LoVo (cell line): Measurements from ENCODE around the gene LHFPL3.
"Not testable (repeated sequence)": the region's sequence is repeated elsewhere in the genome, so short reads cannot be mapped to it uniquely, and the experiment has no call there.

Experiments
- DNase-seq: peaks from one replicate; pipeline ENCODE4 v3.0.0-alpha.2; 2016; ENCODE audit warnings: low spot score

The LHFPL3 gene

DNA sequence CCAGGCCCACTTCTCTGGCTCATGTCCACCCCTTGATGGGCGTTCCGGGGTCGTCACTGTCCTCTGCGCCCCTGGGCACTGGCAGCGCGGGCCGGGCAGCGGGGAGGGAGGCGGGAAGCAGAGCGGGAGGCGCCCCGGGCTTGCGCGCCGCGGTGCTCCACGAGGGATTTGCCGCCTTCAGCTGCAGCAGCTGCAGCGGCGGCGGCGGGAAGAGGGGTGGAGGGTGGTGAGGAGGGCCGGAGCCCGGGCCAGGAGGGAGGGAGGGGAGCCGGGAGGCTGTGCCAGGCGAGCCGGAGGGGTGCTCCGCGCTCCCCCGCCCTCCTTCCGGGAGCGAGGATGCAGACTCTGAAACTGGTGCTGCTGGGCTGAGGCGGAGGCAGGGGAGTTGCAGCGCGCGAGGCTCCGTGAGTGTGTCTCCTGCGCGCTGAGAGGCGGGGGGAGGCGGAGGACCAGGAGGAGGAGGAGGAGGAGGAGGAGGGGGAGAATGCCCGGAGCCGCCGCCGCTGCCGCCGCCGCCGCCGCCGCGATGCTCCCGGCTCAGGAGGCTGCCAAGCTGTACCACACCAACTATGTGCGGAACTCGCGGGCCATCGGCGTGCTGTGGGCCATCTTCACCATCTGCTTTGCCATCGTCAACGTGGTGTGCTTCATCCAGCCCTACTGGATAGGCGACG is at the start of gene LHFPL3:
TSS of gene LHFPL3 (plus strand) at position 308 of the 674 bp plus-strand sequence.
- DNase-seq, result no peak

DNA sequence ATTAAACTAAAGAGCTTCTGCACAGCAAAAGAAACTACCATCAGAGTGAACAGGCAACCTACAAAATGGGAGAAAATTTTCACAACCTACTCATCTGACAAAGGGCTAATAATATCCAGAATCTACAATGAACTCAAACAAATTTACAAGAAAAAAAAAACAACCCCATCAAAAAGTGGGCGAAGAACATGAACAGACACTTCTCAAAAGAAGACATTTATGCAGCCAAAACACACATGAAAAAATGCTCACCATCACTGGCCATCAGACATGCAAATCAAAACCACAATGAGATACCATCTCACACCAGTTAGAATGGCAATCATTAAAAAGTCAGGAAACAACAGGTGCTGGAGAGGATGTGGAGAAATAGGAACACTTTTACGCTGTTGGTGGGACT is 46.7 kb upstream of the LHFPL3 start:
- not testable (repeated sequence) for DNase-seq

DNA sequence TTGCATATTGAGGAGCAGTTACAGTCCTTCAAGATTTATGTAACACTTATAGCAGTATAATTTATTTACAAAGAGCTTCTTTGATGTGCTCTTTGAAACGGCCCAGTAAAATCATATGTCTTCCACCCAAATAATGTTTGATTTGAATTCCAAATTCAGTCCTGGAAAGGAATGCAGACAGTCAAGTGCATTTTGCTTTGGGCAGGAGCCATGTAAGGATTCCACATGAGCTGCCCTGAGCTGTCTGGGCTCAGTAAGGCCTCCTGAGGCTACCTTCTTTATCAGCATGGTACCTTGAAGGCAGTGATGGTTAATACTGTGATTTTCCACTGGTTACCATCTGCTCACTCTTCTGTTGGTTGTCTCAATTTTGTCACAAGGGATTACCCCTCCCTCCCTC is 41.6 kb upstream of the LHFPL3 start:
- no peak for DNase-seq

- no peak for DNase-seq
Observed at GRCh38 chr7:104288137-104288536, 40.3 kb upstream of the LHFPL3 start.

GRCh38 chr7:104294291-104294690 is 34.1 kb upstream of the LHFPL3 start:
- no peak for DNase-seq

DNA sequence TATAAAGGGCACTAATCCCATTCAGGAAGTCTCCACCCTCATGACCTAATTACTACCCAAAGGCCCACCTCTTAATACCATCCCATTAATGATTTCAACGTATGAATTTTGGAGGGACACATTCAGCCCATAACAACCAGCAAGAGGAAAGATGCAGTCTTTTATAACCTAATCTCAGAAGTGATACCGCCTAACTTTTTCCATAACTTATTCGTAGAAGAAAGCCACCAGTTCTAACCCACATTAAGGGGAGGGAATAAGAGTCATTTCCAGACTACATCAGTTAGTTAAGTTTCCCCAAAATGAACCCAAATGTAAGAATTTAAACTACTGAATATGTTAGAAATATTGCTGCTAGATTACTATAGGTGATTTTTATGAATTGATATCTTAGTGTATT is 32.1 kb upstream of the LHFPL3 start:
- no peak for DNase-seq

DNA sequence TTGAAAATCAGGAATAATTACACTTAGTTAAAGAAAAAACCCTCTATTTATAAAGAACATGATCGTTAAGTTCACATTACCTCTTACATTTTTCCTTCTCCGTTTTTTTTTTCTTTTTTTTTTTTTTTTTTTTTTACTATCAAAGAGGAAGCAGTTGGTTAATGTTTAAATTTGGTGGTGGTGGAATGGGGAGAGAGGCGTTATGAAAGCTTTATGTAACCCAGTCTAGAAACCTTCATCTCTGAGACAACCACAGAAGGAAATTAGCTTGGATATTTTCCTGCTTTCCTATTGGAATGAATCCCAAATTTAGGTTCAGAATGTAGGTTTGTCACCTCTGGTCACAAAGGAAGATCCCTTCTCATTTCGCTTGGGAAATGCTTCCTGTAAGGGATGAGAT is 31.5 kb upstream of the LHFPL3 start:
- DNase-seq, result no peak

GRCh38 chr7:104299323-104299722 is 29.1 kb upstream of the LHFPL3 start:
- DNase-seq, result no peak

- no peak for DNase-seq
Observed at GRCh38 chr7:104299777-104300176, 28.6 kb upstream of the LHFPL3 start.

- no peak for DNase-seq
Observed at GRCh38 chr7:104306793-104307192, 21.6 kb upstream of the LHFPL3 start.

DNA sequence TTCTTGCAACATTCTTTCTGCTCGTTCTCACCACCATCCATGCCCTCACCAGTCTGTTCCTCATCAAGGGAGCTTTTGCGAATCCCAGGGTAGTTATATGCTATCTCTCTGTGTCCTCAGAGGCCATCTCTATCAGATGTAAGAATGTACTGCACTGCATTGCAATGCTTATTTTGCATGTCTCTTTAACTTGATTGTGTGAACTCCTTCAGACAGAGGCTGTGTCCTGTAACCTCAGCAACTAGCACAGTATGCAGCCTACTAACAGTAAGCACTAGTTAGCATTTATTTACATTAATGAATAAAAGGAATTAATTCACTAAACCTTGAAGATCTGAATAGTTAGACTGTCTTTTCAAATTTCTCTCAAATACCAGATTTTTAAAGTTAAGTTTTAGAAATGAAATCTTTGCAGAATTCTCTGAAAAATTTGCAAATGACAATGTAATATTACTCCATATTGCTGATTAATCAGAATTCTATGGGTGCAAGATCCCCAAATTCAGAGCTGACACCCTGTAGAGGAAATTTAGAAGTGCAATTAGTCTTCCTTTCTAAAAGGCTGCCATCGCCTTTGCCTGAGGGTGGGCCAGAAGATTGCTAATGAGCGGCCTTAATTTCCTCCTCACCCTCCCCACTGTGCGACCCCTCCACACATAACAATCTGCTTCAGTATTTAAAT is 10.3 kb upstream of the LHFPL3 start:
- DNase-seq, result no peak

DNA sequence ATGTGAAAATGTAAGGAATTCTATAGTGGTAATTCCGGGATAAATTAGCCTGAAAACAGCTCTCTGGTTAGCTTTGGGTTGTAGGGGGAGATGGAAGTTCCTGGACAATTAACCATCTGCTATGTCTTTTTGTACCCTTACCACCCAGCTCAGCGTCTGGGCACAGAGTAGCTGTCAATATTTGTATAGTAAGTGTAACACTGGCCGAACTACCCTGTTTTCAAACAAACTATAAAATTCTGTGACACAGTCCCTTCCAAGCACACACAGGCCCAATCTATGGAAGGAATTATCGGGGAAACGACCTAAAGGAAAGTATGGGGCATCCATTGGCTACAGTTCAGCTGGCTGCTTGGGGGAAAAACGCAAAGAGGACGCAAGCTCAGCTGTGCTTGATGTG is 869 bp upstream of the LHFPL3 start:
- no peak for DNase-seq

- DNase-seq, result no peak
Observed at GRCh38 chr7:104327938-104328295, 486 bp upstream of the LHFPL3 start.

DNA sequence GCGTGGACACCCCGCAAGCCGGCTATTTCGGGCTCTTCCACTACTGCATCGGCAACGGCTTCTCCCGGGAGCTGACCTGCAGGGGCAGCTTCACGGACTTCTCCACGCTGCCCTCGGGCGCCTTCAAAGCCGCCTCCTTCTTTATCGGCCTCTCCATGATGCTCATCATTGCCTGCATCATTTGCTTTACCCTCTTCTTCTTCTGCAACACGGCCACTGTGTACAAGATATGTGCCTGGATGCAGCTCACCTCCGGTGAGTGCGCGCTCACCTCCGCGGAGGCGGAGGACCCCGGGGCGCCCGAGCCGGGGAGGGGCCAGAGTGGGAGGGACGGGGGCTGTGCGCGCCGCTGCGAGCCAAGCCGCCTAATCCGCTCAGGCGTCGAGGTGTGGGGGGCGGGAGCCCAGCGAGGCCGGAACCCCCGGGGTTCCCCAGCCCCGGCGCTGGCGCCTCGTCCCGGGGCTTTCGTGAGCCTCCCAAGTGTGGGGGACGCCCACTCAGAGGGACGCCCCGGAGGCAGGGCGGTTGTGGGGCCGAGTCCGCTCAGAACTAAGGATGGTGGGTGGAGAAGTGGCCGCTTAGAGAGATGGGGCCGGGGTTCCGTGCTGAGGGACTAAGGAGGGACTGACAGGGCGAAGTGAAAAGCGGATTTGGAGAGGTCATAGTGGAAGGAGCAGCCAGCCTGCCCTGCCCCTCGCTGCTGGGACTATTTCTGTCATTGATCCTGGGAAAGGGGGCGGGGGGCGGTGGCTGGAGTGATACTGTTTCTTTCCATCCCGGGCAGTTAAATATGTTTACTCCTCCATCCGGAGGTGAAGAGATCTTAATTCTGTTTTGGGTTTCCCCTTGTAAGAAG is 795 bp downstream of the LHFPL3 start:
- DNase-seq, result no peak

DNA sequence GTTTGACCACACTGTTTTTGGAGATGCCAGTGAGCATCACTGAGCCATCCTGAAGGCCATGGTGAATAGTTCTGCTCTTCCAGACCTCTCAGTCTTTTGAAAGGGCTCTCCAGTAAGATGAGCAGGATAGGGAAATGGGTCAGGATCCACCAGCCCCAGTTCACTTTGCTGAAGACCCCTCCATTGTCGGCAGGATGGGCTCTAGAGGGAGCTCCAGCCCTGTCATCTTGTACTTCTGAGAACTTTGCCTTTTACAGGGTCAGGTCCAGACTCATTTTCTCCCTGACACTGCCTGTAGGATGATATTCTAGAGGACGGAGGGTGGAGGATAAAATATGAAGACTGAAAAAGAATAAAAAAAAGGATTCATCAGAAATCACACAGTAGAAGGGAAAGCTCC is 13.1 kb downstream of the LHFPL3 start:
- DNase-seq, result no peak

GRCh38 chr7:104352736-104353135 is 24.3 kb downstream of the LHFPL3 start:
- DNase-seq, result no peak

GRCh38 chr7:104357166-104357565 is 28.8 kb downstream of the LHFPL3 start:
- no peak for DNase-seq

DNA sequence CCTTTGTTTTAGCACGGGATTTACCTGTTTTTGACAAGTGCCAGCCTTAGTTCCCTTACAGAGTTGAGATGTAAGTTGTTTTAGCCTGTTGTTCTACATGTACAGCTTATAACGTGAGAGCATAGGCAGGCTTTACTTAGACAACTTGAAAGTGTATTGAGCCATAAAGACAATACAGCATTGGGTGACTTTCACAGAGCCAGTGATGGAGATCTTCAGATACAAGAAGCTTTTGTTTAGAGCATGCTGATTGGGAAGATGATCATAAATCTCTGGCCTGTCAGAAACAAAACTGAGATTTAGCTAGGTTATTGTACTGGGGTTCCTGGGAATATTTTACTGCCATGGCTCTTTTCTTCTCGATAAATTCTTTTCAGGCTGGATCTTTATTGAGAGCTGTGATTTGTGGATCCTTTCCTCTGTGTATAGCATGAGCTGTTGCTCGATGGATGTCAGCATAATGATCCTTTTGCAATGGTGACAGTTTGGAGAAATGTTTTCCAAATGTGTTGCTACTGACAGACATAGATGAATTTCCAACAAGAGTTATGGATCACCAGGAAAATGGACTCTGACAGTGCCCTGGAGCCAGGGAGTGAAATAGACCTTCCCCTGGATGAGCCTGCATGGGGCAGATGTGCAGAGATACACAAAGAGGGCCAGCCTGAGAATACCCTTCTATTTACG is 30.2 kb downstream of the LHFPL3 start:
- DNase-seq, result no peak

GRCh38 chr7:104362756-104363155 is 34.4 kb downstream of the LHFPL3 start:
- DNase-seq, result no peak

GRCh38 chr7:104363355-104363754 is 35.0 kb downstream of the LHFPL3 start:
- DNase-seq, result no peak

GRCh38 chr7:104366390-104366789 is 38.0 kb downstream of the LHFPL3 start:
- DNase-seq, result no peak

- DNase-seq, result no peak
Observed at GRCh38 chr7:104367926-104368325, 39.5 kb downstream of the LHFPL3 start.
